Esophagus squamous epithelium (tissue), 5 donors: ENCODE data around the gene CASTOR1. TPM values are rescaled to one million over a fixed set of nuclear protein-coding genes. Genes with fewer than 3 reads are reported as not detected.
A peak's percentile ranks its signal among the peaks of the same experiment; 100 is the strongest.

Experiments used
- DNase-seq: peaks from one replicate; lab custom pipeline; 2025; lab: John Stamatoyannopoulos, UW
- H3K27ac ChIP-seq, 4 donors: fragments of 200-600 bp; sonication (generic); one replicate each; pipeline ENCODE4 v1.5.1; 2016 to 2019; ENCODE audit warnings: mild to moderate bottlenecking in 1 of 4
- H3K27me3 ChIP-seq, 4 donors: fragments of 200-600 bp; sonication (generic); 1 replicate in 3 of 4; 2 replicates in 1 of 4; pipeline versions ENCODE4 v1.5.1 to v1.6.0; 2017 to 2021; ENCODE audit warnings: antibody characterized with exemption in 1 of 4
- H3K36me3 ChIP-seq, 3 donors: fragments of 200-600 bp; sonication (generic); one replicate each; pipeline ENCODE4 v1.5.1; 2016 to 2019
- H3K4me1 ChIP-seq, 3 donors: fragments of 200-600 bp; sonication (generic); one replicate each; pipeline ENCODE4 v1.5.1; 2017 to 2019
- H3K4me3 ChIP-seq, 4 donors: fragments of 200-600 bp; sonication (generic); 1 replicate in 3 of 4; 2 replicates in 1 of 4; pipeline ENCODE4 v1.5.1; 2016 to 2019; ENCODE audit warnings: mild to moderate bottlenecking in 2 of 4, moderate library complexity in 1 of 4
- H3K9me3 ChIP-seq, 3 donors: fragments of 200-600 bp; sonication (generic); one replicate each; pipeline ENCODE4 v1.5.1; 2016 to 2019
- CTCF ChIP-seq, 6 experiments: fragments of 450-650 bp in 4 of 6; fragments of 200-600 bp in 2 of 6; sonication (generic) in 2 of 6; IDR thresholded peaks; one replicate each; pipeline ENCODE4 v1.5.1; 2016 to 2019; ENCODE audit warnings: antibody characterized with exemption in 6 of 6, mild to moderate bottlenecking in 4 of 6, moderate library complexity in 4 of 6
- POLR2A ChIP-seq, 4 donors: fragments of 450-650 bp; IDR thresholded peaks; one replicate each; pipeline ENCODE4 v1.6.1; 2017; ENCODE audit warnings: antibody characterized with exemption in 4 of 4, mild to moderate bottlenecking in 4 of 4, moderate library complexity in 3 of 4
- WGBS, 2 donors: methylation state at CpG; one replicate each; pipeline ENCODE4 v1.1.5; 2018; 5-methylcytosine and 5-hydroxymethylcytosine counted together
- intact Hi-C: fragments of 100-400 bp; cut with DNase I; formaldehyde crosslinking; loops from one replicate; pipeline ENCODE4 v1.15.0; 2022
- total RNA-seq, 4 donors: library from RNA; depleted of rRNA; stranded (reverse); fragments of >200 nt; gene quantifications; one replicate each; pipeline ENCODE4 v1.1.0, GENCODE V29; 2016
- donor health status: DM: yes; HTN: yes; CAD: no.

The CASTOR1 gene
- total RNA-seq, 4 donors from 2014 or later, result 18.9 to 76.4 (median 40.7) TPM

- peak overlapping the region in 2 of 4 donors; percentile 28 to 68 for H3K27ac ChIP-seq
- H3K9me3 ChIP-seq, result no peaks in the 10 kb centered on the region
- H3K4me3 ChIP-seq, result no peak overlapping the region
- TF ChIP-seq CTCF (IDR thresholded peaks at IDR 0.05) (no peak), POLR2A (IDR thresholded peaks at IDR 0.05) (no peak)
- peaks cover 0 to 7% (median 0%) of the 10 kb centered on the region in 4 donors for H3K27me3 ChIP-seq
- no peak for DNase-seq
- intact Hi-C loops, result loop anchor here (5.0 kb wide), 1 partner anchor 142 kb away; no protein-coding TSS in a partner anchor
- no CpG with 5 or more reads among the region's 6 CpGs for WGBS, 2 donors
- peaks cover 23 to 58% (median 24%) of the 10 kb centered on the region in 3 donors for H3K4me1 ChIP-seq
- no peaks in the 10 kb centered on the region for H3K36me3 ChIP-seq
These were observed 35.0 kb downstream of the CASTOR1 start for GRCh38 chr22:30254314-30254713.

- intact Hi-C loops, result loop anchor here (5.0 kb wide), 1 partner anchor 141 kb away; no protein-coding TSS in a partner anchor
- TF ChIP-seq CTCF (IDR thresholded peaks at IDR 0.05) (no peak), POLR2A (IDR thresholded peaks at IDR 0.05) (no peak)
- H3K4me3 ChIP-seq, result peak overlapping the region in 1 of 4 donors; percentile 8
- H3K36me3 ChIP-seq, result no peaks in the 10 kb centered on the region
- no peak for DNase-seq
- peak overlapping the region; percentile 28 to 72 (median 48) for H3K27ac ChIP-seq
- H3K9me3 ChIP-seq, result no peaks in the 10 kb centered on the region
- WGBS, 2 donors, result 0 to 47% methylated on average over 3 to 5 of the region's 22 CpGs
- H3K27me3 ChIP-seq, result peaks cover 0 to 16% (median 0%) of the 10 kb centered on the region in 4 donors
- H3K4me1 ChIP-seq, result peaks cover 24 to 68% (median 26%) of the 10 kb centered on the region in 3 donors
These were observed 36.0 kb downstream of the CASTOR1 start for GRCh38 chr22:30253205-30253852.

GRCh38 chr22:30252411-30253204 lies 36.7 kb downstream of the CASTOR1 start:
- no peaks in the 10 kb centered on the region for H3K36me3 ChIP-seq
- no peak for DNase-seq
- no peaks in the 10 kb centered on the region for H3K9me3 ChIP-seq
- TF ChIP-seq CTCF (IDR thresholded peaks at IDR 0.05) (no peak), POLR2A (IDR thresholded peaks at IDR 0.05) (no peak)
- H3K27ac ChIP-seq, result peak overlapping the region; percentile 28 to 72 (median 48)
- intact Hi-C loops, result loop anchor here (5.0 kb wide), 1 partner anchor 140 kb away; no protein-coding TSS in a partner anchor
- WGBS, 2 donors, result 15 to 54% methylated on average over 6 to 13 of the region's 22 CpGs
- H3K4me1 ChIP-seq, result peaks cover 24 to 75% (median 26%) of the 10 kb centered on the region in 3 donors
- peak overlapping the region in 1 of 4 donors; percentile 8 for H3K4me3 ChIP-seq
- H3K27me3 ChIP-seq, result peaks cover 0 to 22% (median 0%) of the 10 kb centered on the region in 4 donors

- intact Hi-C loops, result loop anchor here (5.0 kb wide), 1 partner anchor 139 kb away; no protein-coding TSS in a partner anchor
- no peak for DNase-seq
These were observed 37.6 kb downstream of the CASTOR1 start for GRCh38 chr22:30251711-30252110.

More at GRCh38 chr22:30251711-30252110, 37.6 kb downstream of the CASTOR1 start:
- H3K36me3 ChIP-seq, result no peaks in the 10 kb centered on the region
- H3K4me1 ChIP-seq, result peaks cover 31 to 83% (median 31%) of the 10 kb centered on the region in 3 donors
- no peaks in the 10 kb centered on the region for H3K9me3 ChIP-seq
- 36 to 45% methylated on average over 9 to 10 of the region's 10 CpGs for WGBS, 2 donors
- H3K4me3 ChIP-seq, result no peak overlapping the region
- peak overlapping the region in 1 of 4 donors; percentile 68 for H3K27ac ChIP-seq
- TF ChIP-seq POLR2A (IDR thresholded peaks at IDR 0.05) (no peak), CTCF (IDR thresholded peaks at IDR 0.05) (no peak)
- peaks cover 0 to 31% (median 0%) of the 10 kb centered on the region in 4 donors for H3K27me3 ChIP-seq
